Measurements from ENCODE around the gene ASXL3.

DNA sequence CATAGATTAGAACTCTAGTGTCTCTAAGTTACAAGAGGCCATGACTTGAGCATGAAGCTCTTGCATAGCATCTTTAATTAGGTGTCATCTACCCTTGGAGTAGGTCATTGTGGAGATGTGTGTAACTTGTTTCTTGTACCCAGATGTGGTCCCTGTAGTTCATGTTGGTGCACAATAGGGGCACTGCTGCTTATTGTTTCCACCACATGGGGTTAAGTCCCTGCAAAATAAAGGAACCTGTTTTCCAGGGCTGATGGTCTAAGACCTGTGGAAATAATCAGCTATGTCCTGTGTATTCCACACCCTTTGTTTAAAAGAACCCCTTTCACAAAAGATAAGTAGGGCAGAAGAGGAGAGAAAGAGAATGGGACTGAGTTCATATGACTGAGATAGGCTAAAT is 28.6 kb downstream of the ASXL3 start:
- TF ChIP-seq CTCF (IDR thresholded peaks at IDR 0.05; ENCODE audit: low read depth, low read length, poor library complexity, severe bottlenecking) = no peak
- no peak for TF ChIP-seq EZH2phosphoT487 (IDR thresholded peaks at IDR 0.05; ENCODE audit: borderline replicate concordance, low read length)

All from DOHH2 (cell line).